ENCODE results near the gene MAP1A.
"Not testable (repeated sequence)": the region's sequence is repeated elsewhere in the genome, so short reads cannot be mapped to it uniquely, and the experiment has no call there.

- TF ChIP-seq CTCF, POLR2A, POLR2AphosphoS5 (IDR thresholded peaks at IDR 0.05): not testable (repeated sequence)
Measured at GRCh38 chr15:43562753-43563152, 45.3 kb downstream of the MAP1A start.

All from gastroesophageal sphincter (tissue), 3 donors.